H1 (cell line): Measurements from ENCODE around the gene MBD3L3.

ENCODE experiments used
- CHD2 ChIP-seq: IDR thresholded peaks from 2 replicates; pipeline ENCODE4 v1.6.1; 2012; ENCODE audit warnings: low read length, improper control_type of control experiment
- CTCF ChIP-seq, 3 experiments: IDR thresholded peaks; 1 replicate in 2 of 3; 2 replicates in 1 of 3; pipeline versions ENCODE4 v1.5.1 to v1.6.1; 2011; ENCODE audit warnings: low read length in 3 of 3, mild to moderate bottlenecking in 3 of 3, inconsistent platforms in 2 of 3, low read depth in 1 of 3, moderate library complexity in 1 of 3; ENCODE audit not compliant: insufficient read depth in 1 of 3; ENCODE audit errors: control extremely low read depth in 1 of 3
- EZH2 ChIP-seq: fragments of 200-600 bp; sonication (generic); IDR thresholded peaks from 2 replicates; pipeline ENCODE4 v1.7.1; 2012; ENCODE audit warnings: low read depth, mild to moderate bottlenecking, moderate library complexity, low read length, inconsistent platforms; ENCODE audit not compliant: severe bottlenecking
- FOSL1 ChIP-seq: IDR thresholded peaks from 2 replicates; pipeline ENCODE4 v1.6.1; 2011; ENCODE audit warnings: mild to moderate bottlenecking, low read depth, low read length, moderate library complexity; ENCODE audit not compliant: insufficient read depth
- JUN ChIP-seq: IDR thresholded peaks from 2 replicates; pipeline ENCODE4 v1.6.1; 2011; ENCODE audit warnings: low read depth, mild to moderate bottlenecking, improper control_type of control experiment, low read length
- KDM4A ChIP-seq: IDR thresholded peaks from one replicate; pipeline ENCODE4 v1.7.1; 2012; ENCODE audit warnings: low read depth, mild to moderate bottlenecking, moderate library complexity, low read length, inconsistent platforms; ENCODE audit not compliant: severe bottlenecking
- PHF8 ChIP-seq: fragments of 200-600 bp; sonication (generic); conservative IDR thresholded peaks from 2 replicates; pipeline ENCODE4 v1.7.1; 2012; ENCODE audit warnings: low read depth, mild to moderate bottlenecking, inconsistent platforms, low read length, moderate library complexity
- POLR2A ChIP-seq, 2 experiments: IDR thresholded peaks; 1 replicate in 1 of 2; 2 replicates in 1 of 2; pipeline ENCODE4 v1.6.1; 2011; ENCODE audit warnings: low read depth in 2 of 2, low read length in 2 of 2, mild to moderate bottlenecking in 2 of 2; ENCODE audit errors: control extremely low read depth in 1 of 2
- POLR2AphosphoS5 ChIP-seq: IDR thresholded peaks from 2 replicates; pipeline ENCODE4 v1.6.1; 2011; ENCODE audit warnings: low read depth, low read length
- POU5F1 ChIP-seq: IDR thresholded peaks from 2 replicates; pipeline ENCODE4 v1.6.1; 2011; ENCODE audit warnings: low read depth, mild to moderate bottlenecking, low read length, moderate library complexity
- RAD21 ChIP-seq, 2 experiments: IDR thresholded peaks in 1 of 2; conservative IDR thresholded peaks in 1 of 2; 2 replicates each; pipeline ENCODE4 v1.6.1; 2011; ENCODE audit warnings: low read depth in 2 of 2, low read length in 2 of 2, improper control_type of control experiment in 1 of 2, inconsistent platforms in 1 of 2, mild to moderate bottlenecking in 1 of 2, moderate library complexity in 1 of 2
- SUZ12 ChIP-seq: fragments of 200-600 bp; sonication (generic); IDR thresholded peaks from 2 replicates; pipeline ENCODE4 v1.6.1; 2012; ENCODE audit warnings: mild to moderate bottlenecking, inconsistent platforms, low read length, moderate library complexity, mixed read lengths
- TBP ChIP-seq: IDR thresholded peaks from 2 replicates; pipeline ENCODE4 v1.6.1; 2011; ENCODE audit warnings: low read depth, low read length, improper control_type of control experiment
- YY1 ChIP-seq: IDR thresholded peaks from 2 replicates; pipeline ENCODE4 v1.6.1; 2011; ENCODE audit warnings: low read depth, mild to moderate bottlenecking, low read length

GRCh38 chr19:7069042-7069903 lies 10.8 kb upstream of the MBD3L3 start, which contains the start of gene ZNF557:
- no peak for TF ChIP-seq CTCF (IDR thresholded peaks at IDR 0.05; ENCODE audit: control extremely low read depth in 1 of 3, insufficient read depth in 1 of 3, low read depth in 1 of 3, low read length in 3 of 3)
- peak; percentile 31; the same call in 1 of the 2 replicates for TF ChIP-seq POLR2AphosphoS5
- no peak for TF ChIP-seq EZH2
- no peak for TF ChIP-seq CHD2
- no peak for TF ChIP-seq POU5F1
- no peak for TF ChIP-seq YY1
- TF ChIP-seq PHF8: peak; percentile 79
- peak; percentile 62 for TF ChIP-seq KDM4A
- TF ChIP-seq POLR2A (IDR thresholded peaks at IDR 0.05; ENCODE audit: control extremely low read depth in 1 of 2, low read depth in 2 of 2, low read length in 2 of 2): peak in 1 of 2 experiments; percentile 79; a peak in 2 of 3 replicates
- no peak for TF ChIP-seq SUZ12
- no peak for TF ChIP-seq JUN
- TF ChIP-seq FOSL1: no peak
- no peak for TF ChIP-seq RAD21 (IDR thresholded peaks at IDR 0.05 in 1 of 2, conservative IDR thresholded peaks at IDR 0.05 in 1 of 2; ENCODE audit: low read depth in 2 of 2, low read length in 2 of 2)
- no peak for TF ChIP-seq TBP
